Astrocyte of the spinal cord (primary cell): Measurements from ENCODE around the gene LRRFIP1.

Source experiments
- DNase-seq: peaks from one replicate; pipeline ENCODE4 v3.0.0; 2011; ENCODE audit warnings: low read depth, low spot score
- H3K4me3 ChIP-seq: 2 replicates; pipeline ENCODE4 v1.5.1; 2011; ENCODE audit warnings: low read depth, mild to moderate bottlenecking, low read length, moderate library complexity
- in situ Hi-C: cut with HindIII; loops from 2 replicates; pipeline ENCODE4 v1.10.0; 2017; ENCODE audit warnings: low sequenced_read_pairs
- TF ChIP-seq, protein P1 (sequence below): IDR thresholded peaks from 2 replicates; pipeline ENCODE4 v1.5.1; 2012; ENCODE audit warnings: low read depth, mild to moderate bottlenecking, low read length, inconsistent platforms

LRRFIP1 gene

DNA sequence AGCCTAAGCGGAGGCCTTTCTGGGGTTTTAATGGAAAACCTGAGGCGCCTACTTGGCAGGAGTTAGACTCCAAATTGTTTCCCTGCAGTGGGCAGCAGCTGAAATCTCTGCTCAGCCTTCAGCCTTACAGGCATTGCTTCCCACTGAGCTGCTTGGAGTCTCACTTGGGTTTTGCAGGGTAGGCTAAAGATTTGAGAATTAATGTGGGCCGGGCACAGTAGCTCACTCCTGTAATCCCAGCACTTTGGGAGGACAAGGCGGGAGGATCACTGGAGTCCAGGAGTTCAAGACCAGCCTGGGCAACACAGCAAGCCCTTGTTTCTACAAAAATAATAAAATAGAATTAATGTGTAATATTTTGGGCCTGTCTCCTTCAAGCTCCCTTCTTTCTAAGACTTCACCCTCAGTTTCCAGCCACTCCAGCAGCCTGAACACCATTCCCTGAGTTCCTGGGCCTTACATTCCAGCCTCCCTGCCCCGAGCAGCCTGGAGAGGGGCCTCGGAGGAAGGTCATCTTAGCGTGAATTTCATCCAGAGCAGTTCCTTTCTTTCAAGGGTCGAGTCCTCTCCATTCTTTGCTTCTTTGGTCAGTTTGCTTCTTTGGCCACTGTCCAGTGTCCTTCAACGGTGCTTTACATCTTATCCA, 27.8 kb upstream of the LRRFIP1 start:
- DNase-seq = no peak
- TF ChIP-seq, protein P1, sequence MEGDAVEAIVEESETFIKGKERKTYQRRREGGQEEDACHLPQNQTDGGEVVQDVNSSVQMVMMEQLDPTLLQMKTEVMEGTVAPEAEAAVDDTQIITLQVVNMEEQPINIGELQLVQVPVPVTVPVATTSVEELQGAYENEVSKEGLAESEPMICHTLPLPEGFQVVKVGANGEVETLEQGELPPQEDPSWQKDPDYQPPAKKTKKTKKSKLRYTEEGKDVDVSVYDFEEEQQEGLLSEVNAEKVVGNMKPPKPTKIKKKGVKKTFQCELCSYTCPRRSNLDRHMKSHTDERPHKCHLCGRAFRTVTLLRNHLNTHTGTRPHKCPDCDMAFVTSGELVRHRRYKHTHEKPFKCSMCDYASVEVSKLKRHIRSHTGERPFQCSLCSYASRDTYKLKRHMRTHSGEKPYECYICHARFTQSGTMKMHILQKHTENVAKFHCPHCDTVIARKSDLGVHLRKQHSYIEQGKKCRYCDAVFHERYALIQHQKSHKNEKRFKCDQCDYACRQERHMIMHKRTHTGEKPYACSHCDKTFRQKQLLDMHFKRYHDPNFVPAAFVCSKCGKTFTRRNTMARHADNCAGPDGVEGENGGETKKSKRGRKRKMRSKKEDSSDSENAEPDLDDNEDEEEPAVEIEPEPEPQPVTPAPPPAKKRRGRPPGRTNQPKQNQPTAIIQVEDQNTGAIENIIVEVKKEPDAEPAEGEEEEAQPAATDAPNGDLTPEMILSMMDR = no peak
- no peak overlapping the region for H3K4me3 ChIP-seq
- in situ Hi-C loops = no loop called here

DNA sequence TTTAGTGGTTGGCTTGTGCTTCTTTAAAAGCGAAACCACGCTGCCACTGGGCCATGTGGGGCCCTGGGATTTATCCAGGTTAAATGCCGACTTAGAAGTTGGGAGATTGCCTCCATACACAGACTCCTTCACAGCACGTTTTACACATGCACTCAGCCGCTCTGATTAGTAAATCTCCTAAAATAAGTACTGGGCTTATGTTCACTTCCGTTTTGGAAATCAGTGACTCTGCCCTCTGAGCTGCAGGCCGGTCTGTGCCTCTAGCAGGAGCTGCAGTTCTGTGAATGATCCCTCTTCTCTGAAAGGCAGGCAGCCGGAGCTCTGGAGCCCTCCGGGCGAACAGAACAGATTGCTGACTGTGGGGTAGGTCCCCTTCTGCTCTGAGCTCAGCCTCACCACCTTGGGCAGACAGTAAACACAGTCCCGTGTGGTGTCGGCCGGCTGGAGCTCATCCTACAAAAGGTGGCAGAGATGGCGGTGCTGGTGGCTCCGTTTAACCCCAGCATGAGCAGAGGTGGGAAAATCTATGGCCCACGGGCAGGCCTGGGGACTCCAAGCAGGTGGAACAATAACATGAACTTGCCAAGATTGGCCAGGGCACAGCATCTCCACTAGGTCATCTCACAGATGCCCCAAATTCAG, 27.1 kb upstream of the LRRFIP1 start:
- DNase-seq = no peak
- no peak overlapping the region for H3K4me3 ChIP-seq
- TF ChIP-seq, protein P1 = no peak
- in situ Hi-C loops = no loop called here

DNA sequence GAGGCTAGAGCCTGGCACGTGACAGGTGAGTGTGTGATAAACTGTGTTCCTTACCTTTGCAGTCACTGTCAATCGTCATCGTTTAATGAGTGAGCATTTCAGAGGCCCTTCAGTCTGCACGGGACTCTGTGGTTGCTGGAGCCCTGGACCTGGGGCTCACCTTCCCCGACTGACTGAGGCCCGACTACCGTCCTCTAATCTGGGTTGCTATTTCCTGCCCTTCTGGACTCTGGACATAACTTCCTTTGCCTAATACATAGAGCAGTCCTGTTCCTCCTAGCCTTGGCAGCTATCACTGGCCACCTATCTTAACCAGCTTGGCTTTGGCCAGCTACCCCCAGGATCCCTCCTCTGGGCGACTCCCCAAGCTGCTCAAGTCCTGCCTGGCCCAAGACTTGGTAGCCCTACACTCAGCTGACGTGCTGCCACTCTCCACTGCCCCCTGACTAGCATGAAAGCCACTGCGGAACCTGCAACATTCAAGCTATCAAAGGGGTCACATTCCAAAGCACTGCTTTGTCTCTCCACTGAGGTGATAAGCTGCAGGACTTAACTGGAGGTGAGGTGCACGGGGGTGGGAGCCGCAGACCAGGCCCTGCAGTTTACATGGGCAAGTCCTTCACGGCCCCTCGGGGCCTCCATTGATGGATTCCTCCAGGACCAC, 25.8 kb upstream of the LRRFIP1 start:
- no peak for DNase-seq
- TF ChIP-seq, protein P1 = peak; percentile 11
- in situ Hi-C loops = no loop called here
- no peak overlapping the region for H3K4me3 ChIP-seq

DNA sequence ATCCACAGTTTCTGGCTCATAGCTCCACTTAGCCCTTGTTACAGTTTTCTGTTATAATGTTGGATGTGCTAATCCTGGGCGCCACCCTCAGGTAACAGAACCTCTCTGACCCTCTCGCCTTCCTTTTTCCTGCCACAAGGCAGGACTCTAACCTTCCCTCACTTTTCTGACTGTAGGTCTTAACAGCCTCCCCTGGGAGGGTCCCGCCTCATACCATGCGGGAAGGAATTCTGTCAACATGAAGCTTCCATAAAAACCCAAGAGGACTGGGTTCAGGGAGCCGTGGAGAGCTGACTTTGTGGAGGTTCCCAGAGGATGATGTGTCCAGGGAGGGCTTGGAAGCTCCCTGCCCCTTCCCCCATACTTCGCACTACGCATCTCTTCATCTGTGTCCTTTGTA, 25.0 kb upstream of the LRRFIP1 start:
- TF ChIP-seq, protein P1 = no peak
- DNase-seq = no peak
- in situ Hi-C loops = no loop called here

DNA sequence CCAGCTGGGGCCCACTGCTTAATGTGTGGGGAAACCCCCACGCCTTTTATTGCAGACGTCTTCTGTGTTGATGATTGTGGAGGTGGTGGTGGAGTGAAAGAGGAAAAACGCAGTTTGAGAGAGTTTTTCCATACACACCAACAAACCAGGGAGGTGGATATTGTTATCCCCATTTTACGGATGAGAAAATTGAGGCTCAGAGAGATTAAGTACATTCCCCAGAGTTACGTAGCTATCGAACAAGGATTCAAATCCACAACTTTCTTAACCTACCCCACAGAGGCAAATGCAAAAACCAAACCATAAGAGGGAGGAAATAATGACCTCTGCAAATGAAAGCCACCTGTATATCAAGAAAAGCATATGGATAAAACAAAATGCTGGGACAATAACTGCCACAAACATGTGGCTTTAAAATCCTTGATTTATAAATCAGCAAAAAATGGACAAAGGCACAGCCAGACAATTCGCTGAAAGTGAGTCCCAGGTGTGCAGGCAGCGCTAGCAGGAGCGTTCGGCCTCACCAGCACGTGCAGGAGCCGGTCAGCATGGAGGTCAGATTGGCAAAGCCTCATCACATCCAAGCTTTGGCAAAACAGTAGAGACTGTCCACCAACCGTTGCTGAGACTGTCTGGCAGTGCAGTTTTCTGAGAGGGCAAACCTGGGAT, 24.2 kb upstream of the LRRFIP1 start:
- in situ Hi-C loops = no loop called here
- no peak for DNase-seq
- TF ChIP-seq, protein P1 = no peak
- H3K4me3 ChIP-seq = no peak overlapping the region

More for the DNA sequence above, 25.0 kb upstream of the LRRFIP1 start:
- H3K4me3 ChIP-seq = no peak overlapping the region

DNA sequence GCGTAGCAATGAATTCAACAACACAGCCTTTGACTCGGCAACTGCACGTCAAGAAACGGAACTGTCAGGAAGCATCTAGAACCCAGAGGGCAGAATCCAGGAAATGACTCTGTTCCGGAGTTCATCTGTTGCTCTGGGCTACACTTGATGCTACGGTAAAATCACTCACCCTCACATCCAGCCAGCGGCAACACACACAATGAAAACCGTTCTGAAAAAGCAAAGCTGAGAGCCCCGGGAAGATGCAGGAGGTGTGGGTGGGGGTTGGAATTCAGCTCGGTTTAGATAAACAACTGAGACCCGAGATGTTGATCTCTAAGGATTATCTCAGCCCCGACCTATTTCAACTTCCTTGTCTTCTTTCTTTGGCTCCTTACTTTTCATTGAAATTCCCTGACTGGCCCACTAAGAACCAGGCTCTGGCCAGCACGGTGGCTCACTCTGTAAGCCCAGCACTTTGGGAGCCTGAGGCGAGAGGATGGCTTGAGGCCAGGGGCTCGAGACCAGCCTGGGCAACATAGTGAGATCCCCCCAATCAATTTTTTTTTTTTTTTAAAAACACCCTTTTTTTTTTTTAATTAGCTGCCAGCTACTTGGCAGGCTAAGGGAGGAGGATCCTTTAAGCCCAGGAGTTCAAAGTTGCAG, 23.5 kb upstream of the LRRFIP1 start:
- TF ChIP-seq, protein P1 = no peak
- H3K4me3 ChIP-seq = no peak overlapping the region
- in situ Hi-C loops = no loop called here
- peak; percentile 54 for DNase-seq
